ENCODE results near the gene METTL13.
A peak's percentile ranks its signal among the peaks of the same experiment; 100 is the strongest.

METTL13 gene

DNA sequence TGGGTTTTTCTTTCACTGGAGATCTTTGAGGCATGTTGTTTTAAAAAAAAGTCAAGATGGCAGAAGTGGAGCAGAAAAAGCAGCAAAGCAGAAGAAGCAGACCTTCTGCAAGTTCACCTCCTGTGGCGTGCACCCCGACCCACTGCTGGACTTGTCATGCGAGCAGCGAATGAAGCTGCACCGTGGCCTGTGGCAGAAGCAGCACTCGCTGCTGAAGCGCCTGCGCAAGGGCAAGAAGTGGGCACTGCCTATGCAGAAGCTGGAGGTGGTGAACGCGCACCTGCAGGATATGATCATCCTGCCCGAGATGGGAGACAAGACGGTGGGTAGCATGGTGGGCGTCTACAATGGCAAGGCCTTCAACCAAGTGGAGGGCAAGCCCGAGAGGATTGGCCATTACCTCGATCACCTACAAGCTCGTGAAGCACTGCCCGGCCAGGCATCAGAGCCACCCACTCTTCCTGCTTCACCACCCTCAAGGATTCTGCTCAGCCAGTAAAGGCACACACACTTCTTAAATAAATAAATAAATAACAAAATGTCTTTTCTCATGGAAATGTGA lies 22.1 kb downstream of the METTL13 start:
- DNase-seq: no peak

DNA sequence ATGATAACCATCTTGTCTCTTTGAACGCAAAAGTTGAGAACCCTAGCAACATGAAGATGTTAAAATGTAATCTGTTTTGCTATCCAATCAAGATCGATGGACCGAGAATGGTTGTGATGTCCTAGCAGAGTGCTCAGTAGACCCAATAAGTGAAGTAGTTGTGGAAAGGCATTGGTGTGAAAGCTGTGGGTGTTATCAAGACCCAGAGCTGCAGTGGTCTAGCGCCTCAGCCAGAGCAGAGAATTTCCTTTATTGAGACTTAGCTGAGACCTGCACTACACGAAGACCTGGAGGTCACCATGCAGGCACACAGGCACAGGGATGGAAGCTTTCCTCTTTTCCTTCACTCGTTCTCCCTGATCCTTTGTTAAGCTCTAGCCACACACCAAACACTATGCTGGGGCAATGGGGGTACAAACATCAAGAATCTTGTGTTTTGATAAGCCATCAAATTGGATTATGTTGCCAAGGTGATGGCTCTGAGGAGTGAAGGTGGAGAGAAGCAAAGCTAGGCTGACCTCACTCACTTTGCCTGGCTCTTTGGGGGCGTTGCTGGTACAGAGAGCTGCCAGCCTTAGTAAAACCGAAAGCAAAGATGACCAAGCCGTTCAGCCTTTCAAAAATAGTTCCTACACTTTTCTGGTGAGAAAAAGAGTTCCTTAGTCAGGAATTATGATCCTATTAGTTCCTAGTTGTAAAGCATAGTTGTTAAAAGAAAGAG lies 24.1 kb downstream of the METTL13 start:
- DNase-seq: peak; percentile 21

DNA sequence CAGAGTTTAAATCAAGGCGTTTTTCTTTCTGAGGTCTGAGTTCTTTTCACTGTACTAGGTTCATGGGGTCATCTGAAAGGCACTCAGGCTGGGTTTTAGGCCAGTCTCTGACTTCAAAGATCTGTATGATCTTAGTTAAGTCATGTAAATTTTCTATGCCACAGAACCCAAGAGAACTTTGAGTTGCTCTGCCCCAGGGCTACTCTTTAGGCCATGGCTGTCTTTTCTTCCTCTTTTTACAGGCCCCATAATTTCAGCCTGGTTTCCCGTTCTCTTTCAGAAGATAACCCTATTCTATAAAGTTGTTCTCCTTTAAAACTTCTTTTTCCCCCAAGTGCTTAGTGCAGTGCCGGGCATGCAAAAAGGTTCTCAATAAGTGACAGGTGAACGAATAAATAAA lies 26.1 kb downstream of the METTL13 start:
- DNase-seq: no peak

DNA sequence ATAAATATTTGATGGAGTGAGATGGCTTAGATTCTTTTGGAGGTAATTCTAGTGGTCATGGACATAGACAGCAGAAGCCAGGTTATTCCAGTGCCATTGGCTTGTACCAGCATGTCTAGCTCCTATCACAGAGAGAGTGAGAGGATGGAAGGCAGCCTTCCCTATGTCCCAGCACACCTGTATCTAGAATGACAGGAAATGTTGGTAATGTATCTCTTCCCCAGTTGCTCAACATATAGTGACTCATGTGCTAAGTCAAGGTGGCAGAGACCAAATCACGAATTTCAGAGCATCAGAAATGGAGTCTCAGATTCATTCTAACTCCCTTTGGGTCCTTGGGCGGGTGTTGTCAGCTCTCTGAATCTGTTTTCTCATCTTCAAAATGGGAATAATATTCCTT lies 28.4 kb downstream of the METTL13 start:
- DNase-seq: no peak

DNA sequence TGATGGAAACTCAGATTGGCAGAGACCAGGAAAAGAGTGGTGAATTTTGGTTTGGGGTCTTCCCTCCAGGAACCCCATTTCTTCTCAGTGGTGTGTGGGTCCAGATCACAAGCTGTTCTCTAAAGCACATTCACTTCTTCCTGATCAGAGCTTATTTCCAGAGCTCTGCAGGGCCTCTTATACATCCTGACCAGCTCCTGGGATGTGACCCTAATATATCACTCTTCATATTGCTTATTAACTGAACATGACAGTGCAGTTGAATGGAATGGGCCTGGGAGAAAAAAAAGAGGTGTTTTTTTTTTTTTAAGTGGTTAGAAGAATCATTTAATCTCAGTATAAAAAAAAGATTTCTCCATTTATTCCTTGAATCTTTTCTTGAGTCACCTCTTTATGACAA lies 30.2 kb downstream of the METTL13 start:
- DNase-seq: no peak

DNA sequence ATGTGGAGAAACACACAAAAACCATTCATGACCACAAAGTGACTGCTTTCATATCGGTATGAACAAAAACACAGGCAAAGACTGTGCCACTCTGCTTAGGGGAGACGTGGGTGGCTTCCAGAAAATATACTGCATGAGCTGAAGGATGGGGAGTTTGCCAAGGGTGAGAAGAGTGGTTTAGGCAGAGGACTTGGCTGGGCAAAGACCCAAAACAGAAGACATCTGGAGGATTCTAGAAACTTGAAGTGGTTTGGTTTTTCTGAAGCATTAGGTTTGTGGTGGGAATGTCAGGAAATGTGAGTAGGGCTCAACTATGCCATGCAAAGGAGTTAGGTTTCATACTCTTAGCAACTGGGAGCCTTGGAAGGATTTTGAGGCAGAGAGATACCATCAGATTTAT lies 33.2 kb downstream of the METTL13 start:
- no peak for DNase-seq

DNA sequence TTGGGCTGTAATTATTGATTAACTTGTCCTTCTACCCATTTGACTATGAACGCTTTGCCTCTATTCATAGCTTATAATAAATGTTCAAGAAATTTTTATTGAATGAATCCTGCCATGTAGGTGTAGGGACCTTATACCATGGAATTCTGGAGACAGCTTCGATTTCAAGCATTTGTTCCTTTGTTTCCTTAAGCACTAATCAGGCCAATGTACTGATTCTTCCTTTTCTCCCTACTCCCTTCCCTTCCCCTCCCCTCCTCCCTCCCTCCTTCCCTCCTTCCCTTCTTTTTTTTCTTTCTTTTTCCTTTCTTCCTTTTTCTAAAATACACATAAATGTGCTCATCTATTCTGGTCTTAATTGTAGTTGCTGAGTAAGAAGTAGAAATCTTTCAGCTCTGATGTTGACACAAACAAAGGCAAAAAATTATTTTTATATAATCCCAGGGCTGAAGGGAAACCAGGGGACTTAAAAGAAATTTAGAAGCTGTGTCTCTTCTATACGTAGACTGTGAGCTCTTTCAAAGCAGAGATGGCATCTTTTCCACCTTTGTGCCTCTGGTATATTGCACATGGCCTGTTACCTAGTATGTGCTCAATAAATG lies 34.9 kb downstream of the METTL13 start:
- DNase-seq: no peak

DNA sequence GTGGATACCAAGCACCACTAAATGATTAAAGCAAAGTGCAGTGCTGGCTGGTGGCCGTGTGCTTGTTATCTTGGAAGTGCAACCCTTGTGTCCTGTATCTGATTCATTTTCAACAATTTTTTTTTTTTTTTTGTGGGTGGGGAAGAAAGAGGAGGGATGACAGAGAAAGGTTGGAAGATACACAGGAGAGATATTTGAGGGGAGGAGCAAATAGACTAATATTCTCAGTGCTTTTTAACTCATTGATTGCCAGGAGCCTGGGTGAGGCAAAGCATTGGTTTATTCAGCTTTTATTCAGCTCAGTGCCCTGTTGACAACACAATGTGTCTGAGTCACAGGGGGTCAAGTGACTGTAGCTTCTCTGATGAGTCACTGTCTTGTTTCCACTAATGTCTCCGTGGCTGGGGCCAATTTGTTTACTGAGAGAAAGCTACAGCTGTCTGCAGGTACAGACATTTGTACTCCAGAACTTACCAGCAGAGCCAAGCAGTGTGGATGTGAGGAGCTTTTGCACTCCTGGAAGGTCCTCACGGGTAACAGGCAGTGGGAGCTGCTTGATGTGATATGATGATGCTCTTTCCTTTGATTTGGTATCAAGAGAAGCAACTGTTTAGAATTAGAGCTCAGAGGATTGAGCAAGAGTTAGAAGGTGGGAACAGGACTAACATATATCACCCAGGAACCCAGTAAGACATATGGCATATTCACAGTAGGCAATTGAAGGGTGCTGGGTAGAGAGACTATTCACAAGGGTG lies 36.2 kb downstream of the METTL13 start:
- DNase-seq: peak; percentile 26

DNA sequence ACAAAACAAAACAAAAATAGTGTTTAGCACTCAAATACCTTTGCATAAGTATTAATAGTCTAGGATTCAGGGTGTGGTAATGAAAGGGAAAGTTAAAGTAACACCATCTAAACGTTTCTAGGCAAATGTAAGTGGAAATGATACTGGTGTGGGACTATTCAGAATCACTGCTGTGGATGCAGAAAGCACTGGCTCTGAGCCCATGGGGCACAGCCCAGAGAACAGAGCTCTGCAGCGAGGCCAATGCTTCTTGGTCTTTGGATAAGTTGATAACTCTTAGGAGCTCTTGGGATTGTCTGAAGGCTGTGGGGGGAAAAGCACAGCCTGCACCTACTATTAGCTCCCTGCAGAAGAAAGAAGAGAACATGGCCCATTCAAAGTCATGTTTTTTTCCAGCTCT lies 38.5 kb downstream of the METTL13 start:
- no peak for DNase-seq

DNA sequence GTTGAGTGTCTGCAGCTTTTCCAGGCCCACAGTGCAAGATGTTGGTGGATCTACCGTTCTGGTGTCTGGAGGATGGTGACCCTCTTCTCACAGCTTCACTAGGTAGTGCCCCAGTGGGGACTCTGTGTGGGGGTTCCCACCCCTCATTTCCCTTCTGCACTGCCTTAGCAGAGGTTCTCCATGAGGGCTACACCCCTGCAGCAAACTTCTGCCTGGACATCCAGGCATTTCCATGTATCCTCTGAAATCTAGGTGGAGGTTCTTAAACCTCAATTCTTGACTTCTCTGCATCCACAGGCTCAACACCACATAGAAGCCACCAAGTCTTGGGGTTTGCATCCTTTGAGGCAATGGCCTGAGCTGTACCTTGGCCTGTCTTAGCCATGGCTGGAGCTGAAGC lies 45.5 kb downstream of the METTL13 start:
- DNase-seq: no peak

DNA sequence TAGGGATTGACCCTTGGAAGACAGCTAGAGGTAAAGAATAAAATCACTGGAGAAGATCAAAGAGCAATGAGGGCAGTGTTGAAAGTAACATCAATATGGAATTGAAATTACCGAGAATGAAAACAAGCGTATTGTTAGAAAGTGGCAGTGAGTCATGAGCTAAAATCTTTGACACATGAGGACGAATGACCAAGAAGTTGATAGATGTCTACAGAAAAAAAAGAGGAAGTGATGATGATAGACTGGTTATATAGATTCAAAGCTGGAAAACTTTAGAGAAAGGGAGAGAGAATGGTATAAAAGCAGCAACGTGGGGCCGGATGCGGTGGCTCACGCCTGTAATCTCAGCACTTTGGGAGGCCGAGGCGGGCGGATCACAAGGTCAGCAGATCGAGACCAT lies 47.3 kb downstream of the METTL13 start:
- DNase-seq: no peak

DNA sequence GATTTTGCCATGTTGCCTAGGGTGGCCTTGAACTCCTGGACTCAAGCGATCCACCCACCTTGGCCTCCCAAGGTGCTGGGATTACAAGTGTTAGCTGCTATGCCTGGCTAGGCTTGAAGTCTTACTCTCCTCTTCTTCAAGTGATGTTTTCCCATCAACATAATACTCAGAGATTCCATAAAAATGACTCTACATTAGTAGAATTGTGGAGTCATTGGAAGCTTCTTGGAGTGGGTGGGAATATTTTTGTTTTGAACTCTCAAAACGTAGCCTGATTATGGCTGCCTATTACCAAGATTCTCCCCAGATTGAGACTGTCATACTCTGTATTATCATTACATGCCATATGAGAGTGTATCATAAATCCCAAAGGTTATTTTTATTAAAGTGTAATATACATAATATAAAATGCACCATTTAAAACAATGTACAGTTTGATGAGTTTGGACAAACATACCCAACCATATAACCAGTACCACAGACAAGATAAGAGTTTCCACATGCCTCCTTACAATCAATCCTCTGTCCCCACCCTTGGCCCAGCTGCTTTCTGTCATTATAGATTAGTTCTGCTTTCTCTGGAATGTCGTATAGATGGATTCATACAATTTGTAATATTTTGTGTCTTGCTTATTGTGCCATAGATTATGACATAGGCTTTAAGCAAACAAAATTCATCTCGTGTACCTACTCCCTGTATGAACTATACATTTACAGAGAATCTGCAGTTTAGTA lies 51.8 kb downstream of the METTL13 start:
- DNase-seq: no peak

DNA sequence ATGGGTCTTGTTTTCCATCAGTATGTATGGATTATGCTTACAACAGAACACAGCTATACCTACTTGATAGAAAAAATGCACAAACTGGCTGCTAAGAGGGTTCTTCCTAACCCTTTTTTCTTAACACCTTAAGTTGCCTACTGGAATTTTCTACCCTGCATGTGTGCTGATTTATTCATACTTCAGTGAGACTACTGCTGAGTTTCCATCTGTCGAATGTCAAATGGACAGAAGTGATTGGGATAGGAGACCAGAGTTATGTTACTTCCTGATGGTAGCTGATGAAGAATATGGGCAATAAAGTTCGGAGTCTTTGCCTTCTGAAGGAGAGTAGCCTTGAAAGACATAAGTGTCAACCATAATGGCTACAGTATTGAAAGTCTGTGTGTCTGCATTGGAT lies 53.4 kb downstream of the METTL13 start:
- DNase-seq: no peak

DNA sequence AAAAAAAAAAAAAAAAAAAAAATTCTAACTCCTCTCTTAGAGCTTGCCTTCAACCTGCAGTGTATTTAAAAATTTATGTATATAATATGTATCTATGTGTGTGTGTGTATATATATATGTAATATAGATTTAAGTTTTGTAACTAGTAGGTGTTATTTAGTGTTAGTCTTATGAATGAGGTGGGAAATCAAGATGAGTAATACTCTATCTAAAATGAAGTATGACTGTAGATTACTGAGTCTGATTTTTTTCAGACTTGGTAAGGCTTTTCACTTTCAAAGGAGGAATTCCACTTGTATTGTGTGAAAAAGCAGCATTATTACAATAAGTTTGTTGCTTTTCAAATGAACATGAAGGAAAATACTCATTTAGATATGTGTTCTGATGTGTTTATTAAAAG lies 54.4 kb downstream of the METTL13 start:
- no peak for DNase-seq

DNA sequence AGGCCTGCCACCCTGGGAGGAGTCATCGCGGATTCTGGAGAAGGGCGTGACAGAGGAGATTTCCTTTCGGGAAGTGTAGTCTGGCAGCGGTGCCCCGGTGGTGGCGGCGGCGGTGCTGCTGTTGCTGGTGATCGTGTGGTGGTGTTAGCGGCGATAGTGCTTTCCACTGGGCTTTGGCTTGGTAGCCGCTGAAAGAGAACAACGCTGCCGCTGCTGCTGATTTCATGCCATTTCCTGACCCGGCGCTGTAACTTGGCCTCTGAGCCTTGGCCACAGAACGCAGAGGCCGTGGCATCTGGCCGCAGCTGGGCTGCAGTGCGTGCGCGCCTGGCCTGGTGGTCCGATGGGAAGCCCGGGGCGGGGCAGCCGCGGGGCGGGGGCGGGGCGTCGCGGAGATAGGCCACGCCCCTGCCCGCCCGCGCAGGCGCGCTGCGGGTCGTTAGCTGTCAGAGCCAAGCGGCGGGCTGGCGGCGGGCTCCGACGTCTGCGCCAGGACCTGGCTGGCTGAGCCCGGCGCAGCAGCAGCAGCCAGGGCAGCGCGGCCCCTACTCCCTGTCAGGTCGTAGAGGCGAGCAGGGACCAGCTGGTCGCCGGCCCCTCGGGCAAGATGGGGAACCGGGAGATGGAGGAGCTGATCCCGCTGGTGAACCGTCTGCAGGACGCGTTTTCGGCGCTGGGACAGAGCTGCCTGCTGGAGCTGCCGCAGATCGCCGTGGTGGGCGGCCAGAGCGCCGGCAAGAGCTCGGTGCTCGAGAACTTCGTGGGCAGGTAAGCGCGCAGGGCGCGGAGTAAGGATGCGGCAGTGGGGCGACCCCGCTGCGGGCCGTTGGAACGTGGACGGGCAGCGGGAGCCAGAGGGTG lies 59.8 kb downstream of the METTL13 start, which contains the start of gene DNM3:
Gene DNM3, plus strand, starts transcription at position 449 of the 861 bp plus-strand sequence. Its CDS starts 159 bp downstream, at position 608.
- peak; percentile 94 for DNase-seq

DNA sequence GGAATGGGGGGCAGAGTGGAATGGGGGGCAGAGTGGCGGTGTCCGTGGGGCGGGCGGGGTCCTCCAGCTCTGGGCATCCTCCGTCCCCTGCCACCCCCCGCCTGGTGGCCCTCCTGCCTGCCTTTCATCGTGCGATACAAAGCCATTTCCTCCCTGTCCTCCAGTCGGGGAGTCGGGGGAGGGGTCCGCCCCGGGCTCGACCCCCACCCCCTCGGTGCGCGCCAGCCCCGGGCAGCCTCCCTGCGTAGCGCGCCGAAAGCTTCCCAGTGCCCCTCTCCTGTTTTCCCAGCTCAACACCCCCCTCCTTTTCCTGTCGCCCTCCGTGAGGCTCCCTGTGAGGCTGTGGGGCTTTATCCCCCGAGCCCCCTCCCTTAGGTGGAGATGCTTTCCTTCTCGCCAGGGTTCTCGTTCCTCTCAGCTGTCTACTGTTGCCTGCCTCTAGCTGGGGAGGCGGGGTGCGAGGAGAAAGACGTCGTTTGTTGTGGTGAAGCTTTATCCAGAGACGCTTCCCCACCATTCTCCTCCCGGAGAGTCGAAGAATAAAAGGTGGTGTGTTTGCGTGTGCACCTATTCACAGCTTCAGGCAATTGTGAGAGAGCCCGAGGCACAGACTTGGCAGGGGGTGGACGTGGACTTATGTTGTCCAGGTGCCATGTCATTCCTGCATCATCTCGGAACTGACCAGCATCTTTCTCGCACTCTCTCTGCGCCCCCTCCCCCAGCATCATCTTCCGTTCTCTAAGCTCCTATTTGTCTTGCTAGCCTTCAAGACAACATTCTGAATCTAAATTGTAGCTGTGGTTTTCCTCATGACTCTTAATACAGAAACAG lies 60.7 kb downstream of the METTL13 start:
- peak; percentile 39 for DNase-seq

DNA sequence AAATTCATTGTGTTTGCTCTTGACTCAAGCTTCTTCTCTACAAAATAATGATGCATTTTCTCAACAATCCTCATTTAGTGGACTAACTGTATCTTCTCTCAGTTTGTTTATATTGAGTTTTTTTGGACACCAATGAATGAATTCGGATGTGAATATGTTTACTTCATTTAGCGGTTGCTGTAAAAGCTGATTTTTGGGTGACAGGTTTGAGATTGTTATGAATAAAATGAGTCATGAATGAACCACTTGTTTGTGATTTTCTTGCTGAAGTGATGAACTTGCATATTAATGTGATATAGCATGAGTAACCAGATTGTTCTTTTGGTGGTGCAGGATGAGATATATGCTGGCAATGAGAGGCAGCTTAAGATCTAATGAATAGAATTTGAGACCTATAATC lies 62.9 kb downstream of the METTL13 start:
- DNase-seq: no peak

DNA sequence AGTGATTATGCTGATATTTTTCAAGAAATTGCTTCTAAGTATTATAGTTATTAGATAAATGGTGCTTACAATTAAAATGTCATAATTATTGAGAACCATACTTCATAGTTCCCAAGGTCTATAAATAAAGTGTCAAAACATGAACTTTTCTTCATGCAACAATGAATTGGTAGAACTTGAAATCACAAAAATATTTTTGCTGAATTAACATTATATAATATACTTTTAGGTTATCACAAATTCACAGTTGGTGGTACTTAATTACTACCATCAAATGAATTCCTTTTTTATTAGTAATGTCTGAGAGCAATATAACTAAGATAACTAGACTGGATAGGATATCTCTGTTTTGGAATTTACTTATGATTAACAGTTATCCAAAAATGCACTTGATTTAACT lies 64.5 kb downstream of the METTL13 start:
- no peak for DNase-seq
